A549 treated with RU486 at 1 μM for 4 hours (cell line): ENCODE data around the gene GRM8. TPM values are rescaled to one million over a fixed set of nuclear protein-coding genes. Genes with fewer than 3 reads are reported as not detected.

Source experiments
- total RNA-seq: library from RNA; stranded (reverse); fragments of 200-300 nt; extraction: Qiagen RNA extraction; gene quantifications from 5 replicates; pipeline ENCODE4 v1.2.3, GENCODE V29; 2022; ENCODE audit warnings: low read depth

Gene GRM8
- total RNA-seq: 0.24 TPM in 1 of 5 replicates, not detected in the others

GRCh38 chr7:127252778-127253280 lies at the start of gene GRM8:
TSS of gene GRM8 (minus strand) at chr7:127252941.

Other genes with a start within 250 kb of the GRM8 start
- 6.2 to 12.0 TPM (median 11.3 TPM) in 5 replicates for gene ZNF800, start 139.8 kb upstream of the GRM8 start, total RNA-seq